Pons (tissue), 1 donor: ENCODE measurements around the gene ZC3H7B.
"Not testable (repeated sequence)": the region's sequence is repeated elsewhere in the genome, so short reads cannot be mapped to it uniquely, and the experiment has no call there.

ENCODE experiments used
- DNase-seq: peaks from one replicate; pipeline ENCODE4 v3.0.0-alpha.2; 2016; ENCODE audit warnings: low spot score

Gene ZC3H7B

DNA sequence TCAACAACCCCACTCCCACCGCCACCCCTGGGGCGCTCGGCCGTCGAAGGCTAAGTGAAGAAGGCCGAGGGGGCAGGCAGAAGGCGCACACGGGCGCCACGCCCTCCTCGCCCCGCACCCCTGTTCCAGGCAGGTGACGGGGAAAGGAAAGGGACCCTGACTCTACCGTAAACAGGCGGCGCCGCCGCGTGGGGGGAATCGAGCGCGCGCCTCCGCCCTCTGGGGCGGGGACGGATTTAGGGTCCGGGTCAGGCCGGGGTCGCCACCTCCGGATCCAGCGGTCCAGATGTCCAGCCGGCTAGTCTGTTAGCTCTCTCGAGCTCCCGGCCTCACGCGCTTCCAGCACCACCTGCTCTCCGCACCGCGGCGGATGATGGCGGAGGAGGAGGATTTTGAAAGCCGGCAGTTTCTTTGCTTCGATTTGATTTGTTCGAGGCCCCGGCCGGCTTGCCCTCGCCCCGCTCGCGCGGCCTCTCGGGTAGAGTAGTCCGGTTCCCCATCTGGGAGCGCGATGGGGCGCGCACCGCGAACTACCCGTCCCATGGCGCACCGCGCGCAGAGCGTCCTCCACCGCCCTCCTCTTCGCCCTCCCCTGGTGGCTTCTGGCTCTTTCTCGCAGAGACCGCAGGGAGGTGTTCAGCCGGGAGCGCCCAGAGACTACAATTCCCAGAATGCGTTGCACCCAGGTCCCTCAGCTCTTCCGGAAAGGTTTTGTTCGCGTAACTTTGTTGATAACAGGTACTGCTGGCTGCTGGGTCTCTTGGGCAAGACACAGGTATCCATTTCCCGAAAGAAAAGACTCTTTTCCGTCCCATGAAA lies 15.3 kb upstream of the ZC3H7B start, which contains the start of gene RANGAP1:
Gene RANGAP1, minus strand, starts transcription at position 368 of the 819 bp plus-strand sequence. CDS start 5,143 bp downstream, outside the sequence.
- peak; percentile 99 for DNase-seq

DNA sequence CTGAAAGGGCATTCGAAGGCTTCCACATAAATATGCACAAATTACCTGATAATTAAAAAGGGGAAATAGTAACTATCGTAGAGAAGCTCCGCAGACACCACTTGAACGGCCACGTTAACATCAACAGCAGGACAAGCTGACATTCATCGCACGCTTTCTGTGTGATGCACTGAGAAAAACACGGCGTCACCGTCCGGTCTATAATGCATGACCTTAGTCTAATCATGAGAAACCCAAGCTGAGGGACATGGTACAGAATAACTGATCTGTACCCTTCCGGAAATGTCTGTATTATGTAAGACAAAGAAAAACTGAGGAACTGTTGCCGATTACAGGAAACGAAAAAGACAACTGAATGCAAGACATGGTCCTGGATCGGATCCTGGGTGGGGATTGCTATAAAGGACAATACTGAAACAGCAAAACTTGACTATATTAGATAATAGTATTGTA lies 14.7 kb upstream of the ZC3H7B start:
- peak; percentile 75 for DNase-seq

DNA sequence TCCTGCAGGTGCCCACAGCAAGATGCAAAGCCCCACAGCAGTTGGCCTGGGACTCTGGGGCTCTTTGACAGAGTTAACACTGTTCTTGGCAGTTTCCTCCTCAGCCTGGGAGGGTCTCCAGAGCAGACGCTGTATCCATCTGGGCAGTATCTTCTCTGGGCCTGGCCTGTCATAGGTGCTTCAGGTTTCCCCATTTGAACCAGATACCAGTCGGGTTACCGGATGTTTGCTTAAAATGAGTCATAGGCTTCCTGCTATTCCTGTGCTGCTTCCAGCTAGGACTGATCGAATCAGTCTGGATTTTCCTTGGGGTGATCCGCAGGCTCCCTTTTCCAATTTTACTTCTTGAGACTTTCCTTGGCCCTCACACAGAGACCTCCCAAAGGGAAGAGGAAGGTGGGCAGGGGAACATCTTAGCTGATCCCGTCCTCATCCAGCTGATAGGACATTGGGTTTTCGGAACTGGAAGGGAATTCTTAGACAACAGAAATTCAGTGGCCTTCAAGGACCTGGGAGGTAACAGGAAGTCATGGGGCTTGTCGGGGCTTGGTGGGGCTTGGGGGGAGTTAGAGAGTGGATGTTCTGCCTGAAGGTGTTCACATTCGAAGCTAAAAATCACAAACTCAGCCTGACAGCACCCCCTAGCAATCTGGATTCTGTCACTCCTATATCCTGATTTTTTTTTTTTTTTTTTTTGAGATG lies 12.9 kb upstream of the ZC3H7B start:
- DNase-seq = no peak

DNA sequence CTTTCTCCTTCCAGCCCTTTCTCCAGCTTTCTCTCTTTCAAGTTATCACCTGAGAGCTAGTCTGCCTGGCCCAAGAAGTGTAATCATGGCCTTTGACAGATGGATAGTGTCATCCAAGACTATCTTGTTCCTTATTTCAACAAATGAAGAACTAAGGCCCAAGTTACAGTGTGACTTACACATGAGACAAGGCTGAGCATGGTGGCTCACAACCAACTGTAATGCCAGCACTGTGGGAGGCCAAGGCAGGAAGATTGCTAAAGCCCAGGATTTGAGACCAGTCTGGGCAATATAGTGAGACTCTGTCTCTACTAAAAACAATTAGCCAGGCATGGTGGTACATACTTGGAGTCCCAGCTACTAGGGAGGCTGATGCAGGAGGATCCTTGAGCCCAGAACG lies 11.7 kb upstream of the ZC3H7B start:
- no peak for DNase-seq

DNA sequence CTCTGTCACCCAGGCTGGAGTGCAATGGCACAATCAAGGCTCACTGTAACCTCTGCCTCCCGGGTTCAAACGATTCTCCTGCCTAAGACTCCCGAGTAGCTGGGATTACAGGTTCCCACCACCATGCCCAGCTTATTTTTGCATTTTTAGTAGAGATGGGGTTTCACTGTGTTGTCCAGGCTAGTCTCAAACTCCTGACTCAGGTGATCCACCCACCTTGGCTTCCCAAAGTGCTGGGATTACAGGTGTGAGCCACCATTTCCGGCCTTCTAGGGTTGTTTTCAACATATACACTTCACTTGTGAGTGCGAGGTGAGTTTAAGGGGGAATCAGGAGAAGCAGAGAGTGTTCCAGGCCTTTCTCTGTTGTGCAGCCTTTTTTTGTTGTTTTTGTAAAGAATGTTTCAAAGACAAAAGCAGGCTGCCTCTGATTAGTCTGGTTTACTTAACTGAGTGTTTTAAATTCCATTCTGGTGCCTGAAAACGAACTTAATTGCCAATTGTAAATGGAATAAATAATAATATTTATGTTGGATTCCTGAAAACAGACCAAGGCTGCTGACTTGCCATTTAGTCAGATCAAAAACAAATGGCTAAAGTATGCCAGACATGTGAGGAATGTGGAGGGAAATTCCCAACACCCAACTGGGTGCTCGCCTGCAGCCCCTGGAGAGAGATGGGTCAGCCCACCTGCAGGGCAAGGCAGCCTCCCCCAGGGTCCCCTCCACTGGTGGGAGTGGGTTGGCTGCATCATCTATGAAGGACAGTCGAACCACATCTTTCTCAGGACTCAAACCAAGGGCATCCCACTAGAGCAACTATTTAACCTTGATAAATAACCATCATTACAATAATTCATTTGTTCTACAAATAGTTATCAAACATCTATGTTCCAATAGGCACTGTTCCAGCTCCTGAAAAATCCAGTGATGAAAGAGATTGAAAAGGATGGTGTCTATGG lies 10.8 kb upstream of the ZC3H7B start:
- no peak for DNase-seq

DNA sequence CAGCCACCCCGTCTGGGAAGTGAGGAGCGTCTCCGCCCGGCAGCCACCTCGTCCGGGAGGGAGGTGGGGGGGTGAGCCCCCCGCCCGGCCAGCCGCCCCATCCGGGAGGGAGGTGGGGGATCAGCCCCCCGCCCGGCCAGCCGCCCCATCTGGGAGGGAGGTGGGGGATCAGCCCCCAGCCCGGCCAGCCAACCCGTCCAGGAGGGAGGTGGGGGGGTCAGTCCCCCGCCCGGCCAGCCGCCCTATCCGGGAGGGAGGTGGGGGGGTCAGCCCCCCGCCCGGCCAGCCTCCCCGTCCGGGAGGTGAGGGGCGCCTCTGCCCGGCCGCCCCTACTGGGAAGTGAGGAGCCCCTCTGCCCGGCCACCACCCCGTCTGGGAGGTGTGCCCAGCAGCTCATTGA lies 6.5 kb upstream of the ZC3H7B start:
- not testable (repeated sequence) for DNase-seq

DNA sequence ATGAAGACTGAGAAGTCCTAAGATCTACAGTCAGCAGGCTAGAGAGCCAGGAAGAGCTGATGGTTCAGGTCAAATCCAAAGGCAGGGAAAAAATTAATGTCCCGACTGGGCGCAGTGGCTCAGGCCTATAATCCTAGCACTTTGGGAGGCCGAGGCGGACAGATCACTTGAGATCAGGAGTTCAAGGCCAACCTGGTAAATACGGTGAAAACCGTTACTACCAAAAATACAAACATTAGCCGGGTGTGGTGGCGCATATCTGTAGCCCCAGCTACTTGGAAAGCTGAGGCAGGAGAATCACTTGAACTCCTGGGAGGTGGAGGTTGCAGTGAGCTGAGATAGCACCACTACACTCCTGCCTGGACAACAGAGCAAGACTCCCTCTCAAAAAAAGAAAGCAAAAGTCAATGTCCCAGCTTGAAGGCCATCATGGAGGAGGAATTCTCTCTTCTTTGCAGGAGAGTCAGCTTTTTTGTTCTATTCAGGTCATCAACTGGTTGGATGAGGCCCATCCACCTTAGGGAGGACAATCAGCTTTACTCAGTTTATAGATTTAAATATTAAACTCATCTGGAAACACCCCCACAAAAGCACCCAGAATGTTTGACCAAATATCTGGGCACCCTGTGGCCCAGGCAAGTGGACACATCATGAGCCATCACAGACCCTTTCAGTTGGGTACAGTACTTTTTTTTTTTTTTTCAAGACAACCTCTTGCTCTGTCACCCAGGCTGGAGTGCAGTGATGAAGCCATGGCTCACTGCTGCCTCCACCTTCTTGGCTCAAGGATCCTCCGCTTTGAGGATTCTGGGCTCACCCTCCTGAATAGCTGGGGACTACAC lies 4.3 kb upstream of the ZC3H7B start:
- no peak for DNase-seq

DNA sequence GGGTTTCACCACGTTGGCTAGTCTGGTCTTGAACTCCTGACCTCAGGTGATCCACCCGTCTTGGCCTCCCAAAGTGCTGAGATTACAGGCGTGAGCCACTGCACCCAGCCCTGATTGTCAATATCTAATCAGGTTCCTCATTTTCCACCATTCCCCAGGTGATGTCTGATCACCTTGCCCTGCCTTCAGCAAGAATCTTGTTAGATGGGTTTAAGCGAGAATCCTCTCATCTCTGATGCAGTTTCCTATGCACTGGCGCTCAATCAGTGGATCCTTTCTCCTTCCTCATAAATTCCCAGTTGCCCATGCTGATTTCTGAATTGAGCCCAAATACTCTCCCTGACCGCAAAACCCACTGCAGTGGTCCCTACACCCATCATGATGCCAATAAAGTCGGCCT lies 664 bp upstream of the ZC3H7B start:
- DNase-seq = no peak

DNA sequence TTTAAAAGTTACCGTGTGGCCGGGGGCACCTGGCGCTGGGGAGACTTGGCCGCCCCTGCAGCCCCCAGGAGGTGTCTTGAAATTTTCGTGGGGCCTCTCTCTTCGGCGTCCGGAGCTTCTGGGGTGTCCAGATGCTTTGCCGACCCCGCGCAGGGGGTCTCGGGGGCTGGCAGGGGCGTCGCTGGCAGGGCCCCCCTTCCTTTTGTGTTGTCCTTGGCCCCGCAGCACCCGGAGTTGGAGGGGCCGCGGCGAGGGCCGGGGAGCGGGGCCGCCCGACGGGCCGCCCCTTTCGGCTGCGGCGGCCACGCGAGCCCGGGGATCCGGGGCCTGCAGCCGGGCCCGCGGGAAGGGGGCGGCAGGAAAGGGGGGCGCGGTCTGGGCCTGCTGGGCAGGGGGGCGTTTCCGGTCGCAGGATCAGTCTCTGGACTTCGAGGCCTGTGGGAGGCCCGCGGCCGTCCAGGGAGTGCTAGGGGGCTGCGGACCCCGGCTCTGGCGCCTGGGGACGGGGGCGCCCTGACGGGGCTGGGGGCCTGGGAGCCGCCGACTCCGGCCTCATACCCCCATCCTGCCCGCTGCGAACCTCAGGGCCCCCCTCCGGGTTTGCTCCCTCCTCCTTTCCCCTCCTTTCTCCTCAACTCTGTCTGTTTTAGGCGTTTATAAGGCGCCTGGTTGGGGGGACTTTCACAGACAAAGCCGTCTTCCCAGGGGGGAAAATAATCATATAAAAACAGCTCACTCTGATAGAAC lies 869 bp downstream of the ZC3H7B start:
- no peak for DNase-seq

DNA sequence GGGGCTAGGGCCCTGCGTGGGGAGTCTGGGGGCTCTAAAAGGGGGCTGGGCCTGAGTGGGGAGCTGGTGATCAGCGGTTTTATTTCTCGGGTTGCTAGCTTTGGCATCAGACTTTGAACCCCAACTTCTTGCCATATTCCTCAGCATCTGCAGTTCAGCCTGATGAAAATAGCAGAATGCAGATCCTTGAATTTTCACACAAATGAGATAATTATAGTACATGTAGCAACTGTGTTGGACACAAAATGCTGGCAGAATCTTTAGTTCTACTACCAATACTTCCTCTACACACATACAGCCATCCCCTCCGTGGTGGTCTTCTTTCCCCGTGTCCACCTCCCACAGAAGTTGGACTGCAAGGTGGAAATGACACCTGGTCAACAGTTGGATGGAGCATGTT lies 1.5 kb downstream of the ZC3H7B start:
- no peak for DNase-seq

DNA sequence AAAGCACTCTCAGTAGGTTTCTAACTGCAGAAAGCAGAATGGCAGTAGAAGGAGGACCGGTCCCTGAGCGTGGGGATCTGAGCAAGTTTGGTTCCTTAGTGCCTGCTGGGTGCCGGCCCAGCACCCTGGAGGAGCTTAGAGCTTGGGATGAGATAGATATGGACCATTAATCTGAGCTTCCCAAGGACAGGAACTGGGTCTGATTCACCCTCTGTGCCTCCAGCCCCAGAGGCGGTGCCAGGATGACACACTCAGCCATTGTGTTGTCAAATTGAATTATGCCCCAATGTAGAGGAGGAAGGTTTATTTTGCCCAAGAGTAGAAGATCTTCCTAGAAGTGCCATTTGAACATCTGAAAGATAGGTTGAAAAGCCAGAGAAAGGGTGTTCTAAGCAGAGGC lies 4.3 kb downstream of the ZC3H7B start:
- DNase-seq = peak; percentile 60

DNA sequence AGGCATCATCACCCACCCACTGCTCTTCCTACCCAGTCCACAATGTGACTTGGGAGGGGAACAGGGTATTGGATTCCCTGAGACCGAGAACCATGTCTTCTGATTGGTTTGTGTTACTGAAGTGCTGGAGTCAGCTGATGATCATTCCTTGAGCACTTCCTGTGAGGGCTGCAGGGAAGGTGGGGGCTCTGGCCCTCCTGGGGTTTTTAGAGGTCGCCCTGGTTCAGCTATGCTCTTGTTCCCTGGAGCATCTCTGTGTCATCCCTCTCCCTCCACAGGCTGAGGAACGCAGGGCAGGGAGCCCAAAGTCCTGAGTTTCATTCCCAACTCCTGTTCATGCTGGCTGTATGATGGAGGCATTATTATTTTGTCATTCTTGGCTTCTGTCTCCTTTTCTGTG lies 6.7 kb downstream of the ZC3H7B start:
- DNase-seq = no peak

DNA sequence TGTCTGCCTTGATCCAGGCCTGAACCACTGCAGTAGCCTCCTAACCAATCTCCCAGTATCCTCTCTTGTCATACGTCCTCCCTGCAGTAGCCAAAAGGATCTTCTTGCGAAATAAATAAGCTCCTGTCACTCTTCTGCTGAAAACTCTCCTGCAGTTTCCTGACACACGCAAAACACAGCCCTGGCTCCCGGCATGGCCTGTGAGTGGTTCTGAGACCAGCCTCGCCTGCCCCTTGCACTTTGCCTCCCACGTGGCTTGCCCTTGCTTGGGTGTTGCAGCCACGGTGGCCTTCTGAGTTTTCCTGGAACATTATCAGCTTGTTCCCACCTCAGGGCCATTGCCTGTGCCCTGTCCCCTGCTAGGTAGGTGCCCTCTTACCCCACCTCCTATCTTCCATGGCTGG lies 7.2 kb downstream of the ZC3H7B start:
- no peak for DNase-seq

DNA sequence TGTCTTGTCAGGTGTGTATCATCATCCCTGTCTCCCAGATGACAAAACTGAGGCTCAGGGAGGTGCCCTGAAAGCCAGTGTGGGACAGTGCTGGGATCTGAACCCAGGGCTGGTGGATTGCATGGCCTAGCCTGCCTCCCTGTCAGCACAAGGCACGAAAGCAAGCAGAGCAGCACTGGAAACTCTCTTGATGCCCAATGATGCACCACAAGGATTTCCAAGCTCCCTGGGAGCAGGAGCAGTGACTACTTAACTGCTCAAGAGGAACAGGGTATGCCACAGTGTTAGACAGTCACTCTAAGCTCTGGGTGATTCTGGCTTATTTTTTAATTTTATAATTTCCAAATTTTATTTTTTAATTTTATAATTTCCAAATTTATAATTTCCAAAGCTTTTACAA lies 9.0 kb downstream of the ZC3H7B start:
- no peak for DNase-seq

DNA sequence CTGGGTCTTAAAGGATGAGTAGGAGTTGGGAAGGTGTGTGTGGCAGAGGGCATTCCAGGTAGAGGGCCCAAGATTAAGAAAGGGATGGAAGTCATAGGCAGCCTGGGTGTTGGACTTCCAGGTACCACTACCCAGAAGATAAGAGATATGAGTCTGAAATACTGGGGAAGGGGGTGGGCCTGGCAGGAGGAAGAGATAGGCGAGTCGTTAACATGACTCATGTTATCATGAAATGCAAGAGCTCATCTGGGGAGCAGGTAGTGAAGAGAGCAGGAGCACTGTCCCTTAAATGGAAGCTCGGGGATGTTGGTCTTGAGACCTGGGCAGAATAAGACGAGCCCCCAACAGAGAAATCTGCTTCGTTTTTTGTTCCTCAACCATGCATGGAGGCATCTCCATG lies 10.2 kb downstream of the ZC3H7B start:
- no peak for DNase-seq

DNA sequence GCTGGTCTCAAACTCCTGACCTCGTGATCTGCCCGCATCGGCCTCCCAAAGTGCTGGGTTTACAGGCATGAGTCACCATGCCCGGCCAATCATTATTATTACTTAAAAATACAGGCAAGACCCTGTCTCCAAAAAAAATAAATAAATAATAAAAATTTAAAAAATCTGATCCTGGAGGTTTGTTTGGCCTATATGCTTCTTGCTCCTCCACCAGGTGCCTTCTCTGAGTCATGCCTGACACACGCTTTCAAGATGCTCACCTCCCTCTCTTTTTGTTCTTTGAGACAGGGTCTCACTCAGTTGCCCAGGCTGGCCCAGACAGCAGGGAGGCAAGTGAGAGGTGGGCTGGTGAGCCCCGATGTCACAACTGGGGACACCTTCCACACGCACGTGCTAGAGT lies 13.5 kb downstream of the ZC3H7B start:
- DNase-seq = no peak

DNA sequence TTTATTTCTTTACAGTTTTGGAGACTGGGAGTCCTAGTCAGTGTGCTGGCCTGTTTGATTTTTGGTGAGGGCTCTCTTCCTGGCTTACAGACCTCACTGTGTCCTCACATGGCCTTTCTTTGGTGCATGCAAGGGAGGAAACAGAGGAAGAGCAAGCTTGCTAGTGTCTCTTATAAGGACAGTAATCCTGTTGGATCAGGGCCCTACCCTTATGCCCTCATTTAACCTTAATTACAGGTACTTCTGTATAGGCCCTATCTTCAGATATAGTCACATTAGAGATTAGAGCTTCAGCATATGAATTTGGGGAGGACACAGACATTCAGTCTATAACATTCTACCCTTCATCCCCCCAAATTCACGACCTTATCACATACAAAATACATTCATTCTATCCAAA lies 14.3 kb downstream of the ZC3H7B start:
- DNase-seq = no peak

DNA sequence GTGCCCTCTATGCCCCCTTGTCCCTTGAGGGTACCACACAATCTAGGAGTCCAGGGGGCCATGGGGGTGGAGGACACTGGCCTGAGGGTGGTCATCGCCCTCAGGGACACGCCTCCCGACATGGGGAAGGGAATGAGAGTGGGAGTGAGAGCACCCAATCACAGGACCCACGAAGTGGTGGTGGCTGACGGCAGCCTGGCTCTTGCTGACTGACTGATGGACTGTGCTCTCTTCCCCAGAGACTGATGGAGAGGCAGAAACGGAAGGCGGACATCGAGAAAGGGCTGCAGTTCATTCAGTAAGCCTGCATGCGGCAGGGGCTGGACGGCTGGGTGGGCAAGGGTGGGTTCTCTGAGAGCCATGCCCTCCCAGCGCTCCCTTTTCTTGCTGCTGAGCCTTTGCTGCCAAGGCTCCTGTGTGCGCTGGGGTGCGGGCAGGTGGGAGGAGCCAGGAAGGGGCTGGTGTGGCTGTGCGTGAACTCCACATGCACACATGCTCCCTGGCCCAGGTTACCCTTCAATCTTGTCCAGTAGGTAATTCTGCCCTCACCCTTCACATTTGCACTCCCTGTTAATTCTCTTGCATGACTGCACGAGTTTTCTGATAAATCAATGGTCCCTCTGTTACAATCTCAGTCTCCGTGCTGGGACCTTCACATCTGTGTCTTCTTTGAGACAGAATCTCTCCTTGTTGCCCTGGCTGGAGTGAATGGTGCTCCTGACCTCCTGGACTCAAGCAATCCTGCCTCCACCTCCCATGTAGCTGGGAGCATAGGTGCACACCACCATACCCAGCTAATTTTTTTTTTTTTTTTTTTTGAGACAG lies 19.3 kb downstream of the ZC3H7B start:
- DNase-seq = peak; percentile 49

DNA sequence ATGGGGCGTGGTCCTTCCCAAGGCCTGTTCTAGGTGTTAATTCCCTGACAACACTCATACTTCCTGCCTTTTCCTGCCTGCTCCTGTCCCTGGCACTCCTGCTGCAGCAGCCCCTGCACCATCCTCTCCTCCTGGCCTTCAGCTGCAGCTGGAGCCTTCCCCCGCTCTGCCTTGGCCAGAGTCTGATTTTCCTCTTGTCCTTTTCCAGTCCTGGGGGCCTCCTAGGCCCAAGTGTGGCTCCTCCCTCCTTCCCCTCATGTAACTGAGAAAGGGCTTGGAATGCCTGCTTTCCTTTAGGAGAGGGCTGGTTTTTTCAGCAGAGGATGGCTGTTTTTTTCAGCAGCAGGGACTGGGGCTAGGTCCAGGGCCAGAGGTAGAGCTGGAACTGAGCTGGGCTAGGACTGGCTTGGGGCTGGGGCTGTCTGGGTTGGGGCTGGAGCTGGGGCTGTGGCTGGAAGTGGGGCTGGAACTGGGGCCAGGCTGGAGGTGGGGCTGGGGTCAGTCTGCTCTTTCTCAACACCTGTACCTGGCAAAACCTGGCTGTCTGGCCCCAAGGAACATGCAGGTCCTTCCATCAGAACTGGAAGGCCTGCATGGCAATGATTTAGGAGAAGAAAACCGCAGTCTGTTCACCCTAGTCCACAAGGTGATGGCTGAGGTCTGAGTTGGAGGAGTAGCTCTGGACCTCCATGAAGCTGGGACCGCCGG lies 23.6 kb downstream of the ZC3H7B start:
- DNase-seq = no peak
